Endothelial cell of umbilical vein (primary cell): ENCODE measurements around the gene RYR2. TPM values are rescaled to one million over a fixed set of nuclear protein-coding genes. Genes with fewer than 3 reads are reported as not detected.

ENCODE experiments used
- BruUV-seq: library from RNA; stranded (reverse); fragments of 400-500 nt; replicated peaks from 2 replicates; lab custom pipeline; 2021; lab: Mats Ljungman, UMichigan
- CTCF ChIA-PET: fragments of 300-600, 350-600 bp; sonication (Branson Sonifier 250); formaldehyde crosslinking; loops from one replicate; lab custom pipeline; 2021; ENCODE audit warnings: antibody characterized with exemption, inconsistent platforms; lab: Charles Lee
- POLR2A ChIA-PET: fragments of 300-600, 350-600 bp; sonication (Branson Sonifier 250); formaldehyde crosslinking; loops from one replicate; lab custom pipeline; 2021; ENCODE audit warnings: antibody characterized with exemption, inconsistent platforms; lab: Charles Lee
- DNase-seq: peaks from one replicate; pipeline ENCODE4 v3.0.0-alpha.2; 2011; ENCODE audit warnings: low read depth, low spot score
- FAIRE-seq: peaks from 2 replicates; lab custom pipeline; 2011; peaks lifted over from hg19 to GRCh38; lab: Jason Lieb, UNC
- H2AFZ ChIP-seq: 2 replicates; pipeline ENCODE4 v1.6.0; 2012; ENCODE audit warnings: low read depth, low read length, control low read depth, inconsistent platforms
- H3K27ac ChIP-seq: 2 replicates; pipeline ENCODE4 v1.5.1; 2011; ENCODE audit warnings: low read depth, mild to moderate bottlenecking, control low read depth, low read length, moderate library complexity; ENCODE audit not compliant: insufficient read depth
- H3K27me3 ChIP-seq, 2 experiments: 2 replicates each; pipeline versions ENCODE4 v1.6.0 to v1.6.1; 2011; ENCODE audit warnings: low read length in 2 of 2, mixed read lengths in 1 of 2; ENCODE audit not compliant: control insufficient read depth in 2 of 2, insufficient read depth in 2 of 2
- H3K36me3 ChIP-seq, 2 experiments: 2 replicates in 1 of 2; 3 replicates in 1 of 2; pipeline ENCODE4 v1.5.1; 2011; ENCODE audit warnings: low read length in 2 of 2, mild to moderate bottlenecking in 1 of 2, moderate library complexity in 1 of 2; ENCODE audit not compliant: control insufficient read depth in 2 of 2, insufficient read depth in 2 of 2; ENCODE audit errors: extremely low read depth in 1 of 2
- H3K4me1 ChIP-seq: 3 replicates; pipeline ENCODE4 v1.5.1; 2011; ENCODE audit warnings: mild to moderate bottlenecking, low read length; ENCODE audit not compliant: control insufficient read depth, insufficient read depth; ENCODE audit errors: extremely low read depth
- H3K4me2 ChIP-seq: 2 replicates; pipeline ENCODE4 v1.6.1; 2011; ENCODE audit warnings: low read length, control low read depth, mixed read lengths; ENCODE audit not compliant: insufficient read depth
- H3K4me3 ChIP-seq, 3 experiments: fragments of 200-600 bp in 1 of 3; sonication (generic), shearing (Covaris generic) in 1 of 3; replicated peaks in 1 of 3; 2 replicates each; pipeline ENCODE4 v1.5.1; 2011 to 2016; ENCODE audit warnings: control low read depth in 3 of 3, low read length in 3 of 3, mild to moderate bottlenecking in 2 of 3, inconsistent platforms in 1 of 3, low read depth in 1 of 3, moderate library complexity in 1 of 3; ENCODE audit not compliant: insufficient read depth in 1 of 3
- H3K79me2 ChIP-seq: 2 replicates; pipeline ENCODE4 v1.6.0; 2012; ENCODE audit warnings: low read length, inconsistent platforms; ENCODE audit not compliant: control insufficient read depth, insufficient read depth
- H3K9ac ChIP-seq: replicated peaks from 2 replicates; pipeline ENCODE3; 2011; ENCODE audit warnings: low read length, control low read depth; ENCODE audit not compliant: insufficient read depth; ENCODE audit errors: extremely low read depth
- H3K9me1 ChIP-seq: replicated peaks from 3 replicates; pipeline ENCODE4 v1.6.0; 2011; ENCODE audit warnings: mild to moderate bottlenecking, low read length; ENCODE audit not compliant: control insufficient read depth, insufficient read depth; ENCODE audit errors: extremely low read depth
- H3K9me3 ChIP-seq: replicated peaks from 2 replicates; pipeline ENCODE4 v1.5.1; 2012; ENCODE audit warnings: low read length, inconsistent platforms; ENCODE audit not compliant: control insufficient read depth, insufficient read depth
- H4K20me1 ChIP-seq: replicated peaks from 2 replicates; pipeline ENCODE3; 2011; ENCODE audit warnings: mild to moderate bottlenecking, low read length; ENCODE audit not compliant: control insufficient read depth, insufficient read depth; ENCODE audit errors: extremely low read depth
- CTCF ChIP-seq, 2 donors: IDR thresholded peaks; 1 replicate in 1 of 2; 2 replicates in 1 of 2; pipeline ENCODE4 v1.5.1; 2011; ENCODE audit warnings: low read length in 2 of 2, mild to moderate bottlenecking in 2 of 2, moderate library complexity in 2 of 2, control low read depth in 1 of 2, inconsistent platforms in 1 of 2, low read depth in 1 of 2; ENCODE audit not compliant: insufficient read depth in 1 of 2; ENCODE audit errors: extremely low read depth in 1 of 2
- EZH2 ChIP-seq: IDR thresholded peaks from 2 replicates; pipeline ENCODE4 v1.6.1; 2012; ENCODE audit warnings: borderline replicate concordance, low read depth, mild to moderate bottlenecking, moderate library complexity, low read length, inconsistent platforms; ENCODE audit not compliant: severe bottlenecking
- FOS ChIP-seq: IDR thresholded peaks from 2 replicates; pipeline ENCODE4 v1.6.1; 2011; ENCODE audit warnings: mild to moderate bottlenecking, low read length, moderate library complexity, borderline replicate concordance; ENCODE audit not compliant: insufficient read depth
- GATA2 ChIP-seq: IDR thresholded peaks from 2 replicates; pipeline ENCODE4 v1.7.0; 2011; ENCODE audit warnings: low read depth, mild to moderate bottlenecking, moderate library complexity, mixed read lengths, low read length; ENCODE audit not compliant: insufficient read length, insufficient read depth
- JUN ChIP-seq: IDR thresholded peaks from 2 replicates; pipeline ENCODE4 v1.6.1; 2011; ENCODE audit warnings: borderline replicate concordance, low read depth; ENCODE audit not compliant: insufficient read length, insufficient read depth
- MAX ChIP-seq: IDR thresholded peaks from 2 replicates; pipeline ENCODE4 v1.6.1; 2011; ENCODE audit not compliant: insufficient read depth, insufficient read length
- MYC ChIP-seq: IDR thresholded peaks from one replicate; pipeline ENCODE4 v1.6.1; 2011; ENCODE audit warnings: mild to moderate bottlenecking, low read depth, low read length
- POLR2A ChIP-seq: IDR thresholded peaks from 2 replicates; pipeline ENCODE4 v1.6.1; 2012; ENCODE audit warnings: low read depth, mild to moderate bottlenecking, control low read depth, low read length
- POLR2AphosphoS5 ChIP-seq: IDR thresholded peaks from 2 replicates; pipeline ENCODE4 v1.6.1; 2012; ENCODE audit warnings: low read depth, mild to moderate bottlenecking, control low read depth, low read length, moderate library complexity; ENCODE audit not compliant: insufficient read depth
- dilution Hi-C: fragments of 300-500 bp; cut with MboI; formaldehyde crosslinking; loops from one replicate; pipeline ENCODE4 v1.15.0; 2019; ENCODE audit warnings: low sequenced_read_pairs; ENCODE audit not compliant: extremely low pct_ligation_motif_present
- intact Hi-C: fragments of 100-400 bp; cut with micrococcal nuclease; formaldehyde crosslinking; loops from one replicate; pipeline ENCODE4 v1.10.0; 2022
- polyA plus RNA-seq, 4 experiments: library from polyadenylated mRNA; depleted of rRNA in 3 of 4; stranded (reverse) in 3 of 4; unstranded in 1 of 4; fragments of >200 nt; gene quantifications; 2 replicates each; pipeline versions ENCODE4 v1.2.1 to v1.2.3, GENCODE V29; 2011 to 2012; ENCODE audit warnings: missing spikeins in 1 of 4
- total RNA-seq: library from RNA; stranded (reverse); gene quantifications from 2 replicates; pipeline ENCODE4 v1.2.3, GENCODE V29; 2021

Gene RYR2
- total and polyA plus RNA-seq, 2 donors (not counting 3 experiments of a cell fraction or from before 2014, with no cell fraction given): not detected

- H3K9me3 ChIP-seq: peaks cover 5% of the 10 kb centered on the region
- TF ChIP-seq FOS (no peak), JUN (no peak), POLR2AphosphoS5 (no peak), MAX (no peak), CTCF (IDR thresholded peaks at IDR 0.05; ENCODE audit: extremely low read depth in 1 of 2, insufficient read depth in 1 of 2, low read depth in 1 of 2, low read length in 2 of 2) (no peak)
- no peak overlapping the region for H3K4me3 ChIP-seq
- no TSS peak for BruUV-seq
- H4K20me1 ChIP-seq: no peaks in the 10 kb centered on the region
- dilution Hi-C loops (no loop called here), intact Hi-C loops (no loop called here)
- H3K79me2 ChIP-seq: no peaks in the 10 kb centered on the region
- no peak overlapping the region for H3K27ac ChIP-seq
- no peak for FAIRE-seq
- no peaks in the 10 kb centered on the region for H3K36me3 ChIP-seq
- no peak overlapping the region for H3K9ac ChIP-seq
- no peak overlapping the region for H3K4me2 ChIP-seq
- DNase-seq: no peak
- no peaks in the 10 kb centered on the region for H3K4me1 ChIP-seq
- no peaks in the 10 kb centered on the region for H3K9me1 ChIP-seq
- POLR2A ChIA-PET: no interaction called here
- CTCF ChIA-PET: no interaction called here
- H2AFZ ChIP-seq: no peak overlapping the region
- H3K27me3 ChIP-seq: no peaks in the 10 kb centered on the region
Measured at GRCh38 chr1:237760951-237761350, 719.0 kb downstream of the RYR2 start.

GRCh38 chr1:237763137-237763536 is 721.2 kb downstream of the RYR2 start:
- Histone ChIP-seq H3K4me1 (no peaks in the 10 kb centered on the region), H3K9ac (no peak overlapping the region), H3K36me3 (no peaks in the 10 kb centered on the region), H3K9me3 (peaks cover 2% of the 10 kb centered on the region), H3K4me2 (no peak overlapping the region), H3K27ac (no peak overlapping the region), H2AFZ (no peak overlapping the region), H3K9me1 (no peaks in the 10 kb centered on the region), H4K20me1 (no peaks in the 10 kb centered on the region), H3K4me3 (no peak overlapping the region), H3K27me3 (no peaks in the 10 kb centered on the region), H3K79me2 (no peaks in the 10 kb centered on the region)
- dilution Hi-C loops (no loop called here), intact Hi-C loops (no loop called here)
- no TSS peak for BruUV-seq
- TF ChIP-seq POLR2AphosphoS5 (no peak), EZH2 (no peak), FOS (no peak), CTCF (IDR thresholded peaks at IDR 0.05; ENCODE audit: extremely low read depth in 1 of 2, insufficient read depth in 1 of 2, low read depth in 1 of 2, low read length in 2 of 2) (no peak), MYC (no peak), GATA2 (no peak), MAX (no peak), POLR2A (no peak), JUN (no peak)
- ChIA-PET CTCF (no interaction called here), POLR2A (no interaction called here)
- DNase-seq: no peak
- FAIRE-seq: no peak
